AG04450 (cell line): ENCODE results near the gene ACLY. TPM values are rescaled to one million over a fixed set of nuclear protein-coding genes. Genes with fewer than 3 reads are reported as not detected.

Source experiments
- CTCF ChIA-PET: fragments of 300-600, 350-600 bp; formaldehyde crosslinking; extraction: SDS; loops from one replicate; lab custom pipeline; 2022; ENCODE audit warnings: antibody characterized with exemption, inconsistent platforms; lab: Charles Lee
- POLR2A ChIA-PET: fragments of 350-600 bp; formaldehyde crosslinking; extraction: SDS; loops from one replicate; lab custom pipeline; 2021; ENCODE audit warnings: antibody characterized with exemption, inconsistent platforms; lab: Yijun Ruan, JAX
- DNase-seq: peaks from one replicate; pipeline ENCODE4 v3.0.0-alpha.2; 2011; ENCODE audit warnings: low read depth, low spot score
- H3K27ac ChIP-seq: one replicate; pipeline ENCODE4 v1.5.1; 2012; ENCODE audit warnings: low read depth, low read length, control low read depth
- H3K27me3 ChIP-seq: one replicate; pipeline ENCODE4 v1.6.0; 2012; ENCODE audit warnings: low read length; ENCODE audit not compliant: control insufficient read depth, insufficient read depth
- H3K4me3 ChIP-seq: 2 replicates; pipeline ENCODE4 v1.5.1; 2011; ENCODE audit warnings: mild to moderate bottlenecking, low read depth, low read length, control low read depth
- H3K9me3 ChIP-seq: 2 replicates; pipeline ENCODE4 v1.5.1; 2012; ENCODE audit warnings: low read length; ENCODE audit not compliant: control insufficient read depth, insufficient read depth
- CTCF ChIP-seq: IDR thresholded peaks from 2 replicates; pipeline ENCODE4 v1.5.1; 2011; ENCODE audit warnings: low read depth, low read length, control low read depth, inconsistent platforms
- polyA plus RNA-seq: library from polyadenylated mRNA; depleted of rRNA; stranded (reverse); fragments of >200 nt; gene quantifications from 2 replicates; pipeline ENCODE4 v1.2.3, GENCODE V29; 2011

ACLY gene
- polyA plus RNA-seq, 1 experiment, result 161 TPM

GRCh38 chr17:41907633-41908539 is 10.9 kb downstream of the ACLY start:
- TF ChIP-seq CTCF, result no peak
- peak overlapping the region; percentile 39 for H3K27ac ChIP-seq
- CTCF ChIA-PET, result interaction anchor here (0.6 to 1.2 kb wide), 2 partner anchors 24 to 140 kb away, joined by 5 to 8 read pairs; no protein-coding TSS in a partner anchor
- no peaks in the 10 kb centered on the region for H3K27me3 ChIP-seq
- no peak overlapping the region for H3K4me3 ChIP-seq
- POLR2A ChIA-PET, result interaction anchor here (0.6 to 2.6 kb wide), 6 partner anchors 10 to 249 kb away, joined by 3 to 18 read pairs (median 5); partner anchors contain the start of genes ACLY and ODAD4
- no peak for DNase-seq
- H3K9me3 ChIP-seq, result no peaks in the 10 kb centered on the region

- H3K27ac ChIP-seq, result peak overlapping the region; percentile 65
- DNase-seq, result no peak
- ChIA-PET POLR2A (interaction anchor here (0.6 to 2.6 kb wide), 6 partner anchors 10 to 250 kb away, joined by 3 to 18 read pairs (median 5); partner anchors contain the start of genes ACLY and ODAD4), CTCF (interaction anchor here (0.6 to 1.2 kb wide), 2 partner anchors 24 to 141 kb away, joined by 5 to 8 read pairs; no protein-coding TSS in a partner anchor)
- H3K27me3 ChIP-seq, result no peaks in the 10 kb centered on the region
- H3K4me3 ChIP-seq, result no peak overlapping the region
- no peaks in the 10 kb centered on the region for H3K9me3 ChIP-seq
- no peak for TF ChIP-seq CTCF
These were observed 11.6 kb downstream of the ACLY start for GRCh38 chr17:41907185-41907556.

GRCh38 chr17:41906465-41907184 is 12.1 kb downstream of the ACLY start:
- CTCF ChIA-PET, result no interaction called here
- Histone ChIP-seq H3K4me3 (no peak overlapping the region), H3K27ac (peak overlapping the region; percentile 65), H3K9me3 (no peaks in the 10 kb centered on the region), H3K27me3 (no peaks in the 10 kb centered on the region)
- TF ChIP-seq CTCF, result no peak
- POLR2A ChIA-PET, result interaction anchor here (0.7 to 2.6 kb wide), 4 partner anchors 11 to 24 kb away, joined by 4 to 18 read pairs (median 10); partner anchors contain the start of genes ACLY and ODAD4
- DNase-seq, result no peak

GRCh38 chr17:41905172-41905571 is 13.6 kb downstream of the ACLY start:
- Histone ChIP-seq H3K9me3 (no peaks in the 10 kb centered on the region), H3K27ac (no peak overlapping the region), H3K4me3 (no peak overlapping the region), H3K27me3 (no peaks in the 10 kb centered on the region)
- ChIA-PET POLR2A (no interaction called here), CTCF (no interaction called here)
- TF ChIP-seq CTCF, result no peak
- no peak for DNase-seq
